Measurements from ENCODE around the gene VPREB1.
"Not testable (repeated sequence)": the region's sequence is repeated elsewhere in the genome, so short reads cannot be mapped to it uniquely, and the experiment has no call there.

Gene VPREB1

GRCh38 chr22:22246706-22247105 is 2.1 kb downstream of the VPREB1 start:
- no peak for DNase-seq

DNA sequence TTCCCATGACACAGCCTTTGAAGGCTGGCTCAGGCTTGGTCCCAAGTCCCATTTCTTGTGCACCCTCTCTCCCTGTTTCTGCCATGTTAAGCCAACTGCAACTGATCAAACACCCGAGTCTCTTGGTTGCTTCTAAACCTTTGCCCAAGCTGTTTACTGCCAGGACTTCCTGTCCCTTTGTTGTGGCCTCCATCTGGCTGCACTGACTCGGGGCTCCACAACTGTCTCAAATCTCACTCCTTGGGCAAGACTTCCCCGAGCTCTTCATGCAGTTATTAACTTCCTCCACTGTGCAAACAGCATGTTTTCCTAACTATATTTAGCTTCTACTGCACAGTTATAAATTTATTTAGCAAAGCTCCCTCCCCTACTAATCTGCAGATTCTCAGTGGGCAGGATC is 4.3 kb downstream of the VPREB1 start:
- no peak for DNase-seq

- not testable (repeated sequence) for DNase-seq
Observed at GRCh38 chr22:22250651-22251050, 6.1 kb downstream of the VPREB1 start.

GRCh38 chr22:22256133-22256532 is 11.5 kb downstream of the VPREB1 start:
- not testable (repeated sequence) for DNase-seq

GRCh38 chr22:22258597-22259415 is 14.2 kb downstream of the VPREB1 start:
- not testable (repeated sequence) for DNase-seq

- DNase-seq, result not testable (repeated sequence)
Observed at GRCh38 chr22:22260169-22260568, 15.6 kb downstream of the VPREB1 start.

DNA sequence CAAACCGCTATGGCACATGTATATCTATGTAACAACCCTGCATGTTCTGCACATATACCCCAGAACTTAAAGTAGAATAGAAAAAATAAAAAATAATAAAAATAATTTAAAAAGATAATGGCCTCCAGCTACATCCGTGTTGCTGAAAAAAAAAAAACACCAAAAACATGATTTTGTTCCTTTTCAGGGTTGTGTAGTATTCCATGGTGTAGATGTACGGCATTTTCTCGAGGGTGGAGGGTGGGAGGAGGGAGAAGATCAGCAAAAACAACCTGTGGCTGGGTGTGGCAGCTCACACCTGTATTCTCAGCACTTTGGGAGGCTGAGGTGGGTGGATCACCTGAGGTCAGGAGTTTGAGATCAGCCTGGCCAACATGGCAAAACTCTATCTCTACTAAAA is 16.0 kb downstream of the VPREB1 start:
- DNase-seq, result not testable (repeated sequence)

DNA sequence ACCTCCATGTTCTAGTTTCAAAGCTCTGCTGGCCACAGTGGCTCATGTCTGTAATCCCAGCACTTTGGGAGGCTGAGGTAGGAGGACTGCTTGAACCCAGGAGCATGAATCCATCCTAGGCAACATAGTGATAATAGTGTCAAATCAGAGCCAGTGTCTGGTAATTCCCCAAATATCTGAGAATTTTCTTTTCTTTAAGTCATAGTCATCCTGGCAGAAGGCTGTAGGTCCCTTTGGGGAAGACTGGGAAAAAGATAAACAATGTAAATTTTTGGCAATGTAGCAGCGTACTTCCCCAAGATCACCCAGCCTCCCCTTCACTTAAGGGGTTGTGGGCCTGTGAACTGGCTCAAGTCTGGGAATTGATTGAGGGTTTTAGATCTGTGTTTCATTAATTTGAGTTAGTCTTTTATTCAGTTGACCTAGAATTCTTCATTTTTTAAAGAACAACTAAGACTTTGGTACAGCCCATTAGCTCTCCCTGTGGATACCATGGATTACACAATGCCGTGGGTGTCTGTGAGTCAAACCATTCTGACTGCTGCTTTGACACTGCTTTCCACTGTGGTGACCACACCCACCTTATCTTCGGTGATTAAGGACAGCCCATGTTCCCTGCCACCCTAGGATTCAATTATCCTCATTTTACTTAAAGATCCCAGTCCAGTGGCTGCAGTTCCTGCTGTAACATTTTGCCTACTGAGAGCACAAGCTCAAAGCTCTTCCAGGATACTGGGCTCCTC is 17.9 kb downstream of the VPREB1 start:
- DNase-seq, result not testable (repeated sequence)

DNA sequence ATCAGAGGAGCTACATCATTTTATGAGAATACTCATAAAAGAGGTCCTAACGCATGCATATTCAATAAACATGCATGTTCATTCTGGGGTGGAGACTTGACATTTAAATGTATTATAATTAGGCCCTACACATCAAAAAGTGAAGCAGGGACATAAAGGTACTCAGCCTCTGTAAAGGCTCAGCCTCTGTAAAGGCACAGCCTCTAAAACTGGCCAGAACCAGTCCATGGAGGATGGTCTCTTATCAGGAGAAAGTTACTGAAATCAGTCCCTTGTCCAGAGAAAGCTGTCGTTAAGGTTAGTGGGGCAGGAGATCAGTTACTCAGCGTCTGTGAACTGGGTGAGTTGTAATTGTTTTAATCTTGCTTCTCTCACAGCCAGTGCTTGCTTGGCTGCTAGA is 19.2 kb downstream of the VPREB1 start:
- DNase-seq, result not testable (repeated sequence)

GRCh38 chr22:22270036-22270676 is 25.6 kb downstream of the VPREB1 start:
- not testable (repeated sequence) for DNase-seq

DNA sequence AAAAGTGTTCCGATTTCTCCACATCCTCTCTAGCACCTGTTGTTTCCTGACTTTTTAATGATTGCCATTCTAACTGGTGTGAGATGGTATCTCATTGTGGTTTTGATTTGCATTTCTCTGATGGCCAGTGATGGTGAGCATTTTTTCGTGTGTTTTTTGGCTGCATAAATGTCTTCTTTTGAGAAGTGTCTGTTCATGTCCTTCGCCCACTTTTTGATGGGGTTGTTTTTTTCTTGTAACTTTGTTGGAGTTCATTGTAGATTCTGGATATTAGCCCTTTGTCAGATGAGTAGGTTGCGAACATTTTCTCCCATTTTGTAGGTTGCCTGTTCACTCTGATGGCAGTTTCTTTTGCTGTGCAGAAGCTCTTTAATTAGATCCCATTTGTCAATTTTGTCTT is 32.8 kb downstream of the VPREB1 start:
- DNase-seq, result not testable (repeated sequence)

DNA sequence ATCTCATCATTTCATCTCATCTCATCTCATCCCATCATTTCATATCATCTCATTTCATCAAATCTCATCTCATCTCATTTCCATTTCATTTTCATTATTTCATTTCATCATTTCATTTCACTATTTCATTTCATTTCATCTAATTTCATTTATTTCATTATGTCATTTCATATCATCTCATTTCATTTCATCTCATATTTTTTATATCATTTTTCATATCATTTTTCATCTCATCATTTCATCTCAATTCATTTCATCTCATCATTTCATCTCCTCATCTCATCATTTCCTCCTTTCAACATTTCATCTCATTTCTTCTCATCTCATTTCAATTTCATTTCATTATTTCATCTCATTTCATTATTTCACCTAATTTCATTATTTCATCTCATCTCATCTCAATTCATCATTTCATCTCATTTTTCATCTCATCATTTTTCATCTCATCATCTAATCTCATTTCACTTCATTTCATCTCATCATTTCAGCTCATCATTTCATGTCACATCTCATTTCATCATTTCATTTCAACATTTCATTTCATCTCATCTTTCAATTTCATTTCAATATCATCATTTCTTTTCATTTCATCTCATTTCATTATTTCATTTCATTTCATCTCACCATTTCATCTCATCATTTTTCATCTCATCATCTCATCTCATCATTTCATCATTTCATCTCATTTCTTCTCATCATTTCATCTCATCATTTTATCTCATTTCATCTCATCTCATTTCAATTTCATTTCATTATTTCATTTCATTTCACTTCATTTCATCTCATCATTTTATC is 40.6 kb downstream of the VPREB1 start:
- DNase-seq, result not testable (repeated sequence)

DNA sequence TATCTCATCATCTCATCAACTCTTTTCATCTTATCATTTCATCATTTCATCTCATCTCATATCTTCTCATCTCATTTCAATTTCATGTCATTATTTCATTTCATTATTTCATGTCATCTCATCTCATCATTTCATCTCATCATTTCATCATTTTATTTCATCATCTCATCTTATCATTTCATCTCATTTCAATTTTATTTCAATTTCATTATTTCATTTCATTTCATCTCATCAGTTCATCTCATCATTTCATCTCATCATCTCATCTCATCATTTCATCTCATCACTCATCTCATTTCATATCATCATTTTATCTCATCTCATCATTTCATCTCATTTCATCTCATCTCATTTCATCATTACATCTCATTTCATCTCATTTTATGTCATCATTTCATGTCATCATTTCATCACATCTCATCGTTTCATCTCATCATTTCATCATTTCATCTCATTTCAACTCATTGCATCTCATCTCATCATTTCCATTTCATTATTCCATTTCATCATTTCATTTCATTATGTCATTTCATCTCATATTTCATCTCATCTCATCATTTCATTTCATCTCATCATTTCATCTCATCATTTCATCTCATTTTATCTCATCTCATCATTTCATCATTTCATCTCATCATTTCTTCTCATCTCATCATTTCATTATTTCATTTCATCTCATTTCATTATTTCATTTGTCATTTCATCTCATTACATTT is 42.0 kb downstream of the VPREB1 start:
- DNase-seq, result not testable (repeated sequence)

DNA sequence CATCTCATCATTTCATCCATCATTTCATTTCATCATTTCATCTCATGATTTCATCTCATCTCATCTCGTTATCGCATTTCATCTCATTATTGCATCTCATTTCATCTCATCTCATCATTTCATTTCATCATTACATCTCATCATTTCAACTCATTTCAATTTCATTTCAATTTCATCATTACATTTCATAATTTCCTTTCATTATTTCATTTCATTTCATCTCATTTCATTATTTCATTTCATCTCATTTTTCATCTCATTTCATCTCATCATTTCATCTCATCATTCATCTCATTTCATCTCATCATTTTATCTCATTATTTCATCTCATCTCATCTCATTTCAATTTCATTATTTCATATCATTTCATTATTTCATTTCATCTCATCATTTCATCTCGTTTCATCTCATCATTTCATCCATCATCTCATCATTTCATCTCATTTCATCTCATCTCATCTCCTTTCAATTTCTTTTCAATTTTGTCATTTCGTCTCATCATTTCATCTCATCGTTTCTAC is 42.6 kb downstream of the VPREB1 start:
- DNase-seq, result not testable (repeated sequence)

GRCh38 chr22:22289666-22290065 is 45.1 kb downstream of the VPREB1 start:
- not testable (repeated sequence) for DNase-seq

DNA sequence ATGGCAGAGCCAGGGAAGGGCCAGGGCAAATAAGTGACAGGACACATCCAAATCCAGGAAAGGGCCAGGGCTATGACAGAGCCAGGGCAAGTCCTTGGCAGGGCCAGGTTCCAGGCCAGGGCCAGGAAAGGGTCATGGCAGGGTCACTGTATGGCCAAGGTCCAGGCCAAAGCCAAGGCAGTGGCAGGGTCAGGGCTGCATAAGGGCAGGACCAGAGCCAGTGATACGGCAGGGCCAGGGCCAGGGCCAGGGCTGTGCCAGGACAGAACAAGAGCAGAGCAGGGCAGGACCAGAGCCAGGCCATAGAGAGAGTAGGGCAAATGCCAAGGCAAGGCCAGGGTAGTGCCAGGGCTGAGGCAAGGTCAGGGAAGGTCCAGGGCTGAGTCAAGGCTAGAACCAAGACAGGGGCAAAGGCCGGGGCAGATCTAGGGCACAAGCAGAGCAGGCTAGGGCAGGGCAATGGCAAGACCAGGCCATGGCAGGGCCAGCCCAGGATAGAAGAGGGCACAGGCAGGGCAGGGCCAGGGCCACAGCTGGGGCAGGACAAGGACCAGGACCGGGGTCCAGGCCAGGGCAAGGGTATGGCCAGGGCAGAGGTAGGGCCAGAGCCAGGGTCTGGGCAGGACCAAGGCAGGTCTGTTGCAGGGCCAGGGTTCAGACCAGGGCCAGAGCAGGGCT is 46.7 kb downstream of the VPREB1 start:
- not testable (repeated sequence) for DNase-seq

- not testable (repeated sequence) for DNase-seq
Observed at GRCh38 chr22:22292656-22293055, 48.1 kb downstream of the VPREB1 start.

- not testable (repeated sequence) for DNase-seq
Observed at GRCh38 chr22:22293436-22293835, 48.9 kb downstream of the VPREB1 start.

DNA sequence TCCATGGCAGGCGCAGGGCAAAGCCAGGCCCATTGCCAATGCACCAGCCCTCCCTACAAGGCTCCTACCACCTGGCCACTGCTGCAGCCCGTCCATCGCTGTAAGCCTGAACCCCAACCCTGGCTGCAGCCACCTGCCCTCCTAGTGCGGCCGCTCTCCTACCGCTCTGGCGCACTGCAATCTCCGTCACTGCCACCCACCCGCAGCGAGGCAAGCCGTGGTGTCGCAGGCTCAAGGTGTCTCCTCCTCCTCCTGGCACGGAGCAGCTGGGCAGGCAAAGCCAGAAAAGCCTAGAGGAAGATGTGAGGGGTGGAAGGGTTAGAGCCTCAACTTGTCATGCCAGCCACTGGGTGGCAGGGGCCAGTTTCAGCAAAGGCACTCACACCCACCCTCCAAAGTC is 50.1 kb downstream of the VPREB1 start:
- DNase-seq, result not testable (repeated sequence)

Data from NCI-H446 (cell line).